ENCODE measurements around the gene ZNF202.

ZNF202 gene

GRCh38 chr11:123681030-123681429 is 60.4 kb downstream of the ZNF202 start:
- DNase-seq (ENCODE audit: low read depth, low spot score): no peak
- in situ Hi-C loops (cut with HindIII; ENCODE audit: low sequenced_read_pairs): no loop called here
- TF ChIP-seq CTCF (IDR thresholded peaks at IDR 0.05; ENCODE audit: low read depth, low read length): no peak
- no peak overlapping the region for H3K4me3 ChIP-seq (ENCODE audit: low read depth, low read length)

GRCh38 chr11:123678246-123678645 is 63.2 kb downstream of the ZNF202 start:
- in situ Hi-C loops (cut with HindIII; ENCODE audit: low sequenced_read_pairs): no loop called here
- no peak for TF ChIP-seq CTCF (IDR thresholded peaks at IDR 0.05; ENCODE audit: low read depth, low read length)
- DNase-seq (ENCODE audit: low read depth, low spot score): no peak
- H3K4me3 ChIP-seq (ENCODE audit: low read depth, low read length): no peak overlapping the region

DNA sequence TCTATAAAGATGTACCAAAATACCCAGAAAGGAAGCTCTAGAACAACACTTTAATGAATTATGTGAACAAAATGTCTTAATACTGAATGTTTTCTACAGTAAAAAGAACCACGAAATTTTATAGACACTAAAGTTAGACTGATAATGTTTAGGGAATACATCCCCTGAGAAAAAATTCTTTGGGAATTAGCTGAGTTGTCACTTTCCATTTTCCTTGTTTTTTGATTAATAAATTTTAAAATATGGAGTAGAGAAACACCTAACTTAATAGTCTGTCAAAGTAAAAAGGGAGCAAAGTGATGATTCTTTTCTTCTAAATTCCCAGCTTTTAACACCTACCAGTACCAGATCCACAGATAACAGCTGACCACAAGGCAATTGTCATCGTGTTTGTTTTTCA is 64.0 kb downstream of the ZNF202 start:
- no peak for DNase-seq (ENCODE audit: low read depth, low spot score)
- in situ Hi-C loops (cut with HindIII; ENCODE audit: low sequenced_read_pairs): no loop called here
- no peak for TF ChIP-seq CTCF (IDR thresholded peaks at IDR 0.05; ENCODE audit: low read depth, low read length)
- no peak overlapping the region for H3K4me3 ChIP-seq (ENCODE audit: low read depth, low read length)

DNA sequence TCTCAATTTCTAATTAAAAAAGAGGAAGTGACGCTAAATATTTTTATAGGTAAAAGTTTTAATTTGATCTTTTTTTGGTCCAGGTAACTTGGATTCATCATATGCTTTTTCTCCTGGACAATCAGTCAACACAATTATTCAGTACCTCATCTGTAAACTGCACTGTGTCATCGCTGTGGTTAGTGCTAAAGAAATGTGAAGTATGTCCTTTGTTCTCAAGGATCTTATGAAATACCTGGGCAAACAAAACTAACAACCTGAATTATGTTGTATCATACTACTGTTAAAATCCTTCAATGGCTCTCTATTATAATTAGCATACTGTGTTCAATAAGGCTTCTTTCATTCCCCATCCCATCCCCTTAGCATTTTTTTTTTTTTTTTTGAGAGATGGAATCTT is 67.2 kb downstream of the ZNF202 start:
- no peak overlapping the region for H3K4me3 ChIP-seq (ENCODE audit: low read depth, low read length)
- no peak for DNase-seq (ENCODE audit: low read depth, low spot score)
- in situ Hi-C loops (cut with HindIII; ENCODE audit: low sequenced_read_pairs): no loop called here
- TF ChIP-seq CTCF (IDR thresholded peaks at IDR 0.05; ENCODE audit: low read depth, low read length): no peak

Measured in astrocyte of the spinal cord (primary cell).